Mesenchymal stem cell (in vitro differentiated cells and primary cell): ENCODE measurements around the gene CD58.

Experiments used
- DNase-seq: peaks from one replicate; pipeline ENCODE4 v3.0.0-alpha.2; 2013
- H2AFZ ChIP-seq: one replicate; pipeline ENCODE4 v1.6.1; 2013; ENCODE audit warnings: low read depth, mild to moderate bottlenecking, control low read depth, inconsistent platforms, low read length, moderate library complexity
- H2AK5ac ChIP-seq: 2 replicates; pipeline ENCODE4 v1.6.1; 2013; ENCODE audit warnings: low read length, moderate library complexity, mild to moderate bottlenecking, inconsistent platforms; ENCODE audit not compliant: severe bottlenecking
- H2BK120ac ChIP-seq: one replicate; pipeline ENCODE4 v1.6.1; 2013; ENCODE audit warnings: low read depth, mild to moderate bottlenecking, inconsistent platforms, low read length, moderate library complexity
- H2BK12ac ChIP-seq, 2 experiments: one replicate each; pipeline ENCODE4 v1.6.1; 2013; ENCODE audit warnings: inconsistent platforms in 2 of 2, low read length in 2 of 2, mild to moderate bottlenecking in 2 of 2, moderate library complexity in 2 of 2, control low read depth in 1 of 2
- H2BK15ac ChIP-seq: one replicate; pipeline ENCODE4 v1.6.1; 2013; ENCODE audit warnings: mild to moderate bottlenecking, low read depth, inconsistent platforms; ENCODE audit not compliant: poor library complexity, severe bottlenecking
- H2BK5ac ChIP-seq: 2 replicates; pipeline ENCODE4 v1.6.1; 2013; ENCODE audit warnings: low read depth, mild to moderate bottlenecking, low read length, control low read depth, inconsistent platforms; ENCODE audit not compliant: poor library complexity, severe bottlenecking
- H3K14ac ChIP-seq, 2 experiments: one replicate each; pipeline ENCODE4 v1.6.1; 2013; ENCODE audit warnings: inconsistent platforms in 2 of 2, low read length in 2 of 2, control low read depth in 1 of 2, mild to moderate bottlenecking in 1 of 2, moderate library complexity in 1 of 2
- H3K18ac ChIP-seq, 2 experiments: one replicate each; pipeline ENCODE4 v1.6.1; 2013; ENCODE audit warnings: inconsistent platforms in 2 of 2, low read length in 2 of 2, control low read depth in 1 of 2, low read depth in 1 of 2, mild to moderate bottlenecking in 1 of 2
- H3K23ac ChIP-seq, 2 experiments: one replicate each; pipeline ENCODE4 v1.6.1; 2013; ENCODE audit warnings: inconsistent platforms in 2 of 2, low read length in 2 of 2, mild to moderate bottlenecking in 2 of 2, moderate library complexity in 2 of 2, control low read depth in 1 of 2
- H3K27ac ChIP-seq: 2 replicates; pipeline ENCODE4 v1.5.1; 2013; ENCODE audit warnings: mild to moderate bottlenecking, moderate library complexity, low read length, control low read depth, inconsistent platforms; ENCODE audit not compliant: poor library complexity, severe bottlenecking
- H3K27me3 ChIP-seq, 2 experiments: 2 replicates each; pipeline versions ENCODE4 v1.6.1 to v1.7.0; 2013; ENCODE audit warnings: low read length in 2 of 2, mild to moderate bottlenecking in 2 of 2, moderate library complexity in 2 of 2, control low read depth in 1 of 2, inconsistent platforms in 1 of 2; ENCODE audit not compliant: control insufficient read depth in 1 of 2, insufficient read depth in 1 of 2
- H3K36me3 ChIP-seq, 2 experiments: 2 replicates each; pipeline versions ENCODE4 v1.6.1 to v1.7.0; 2013; ENCODE audit warnings: low read length in 2 of 2, control low read depth in 1 of 2, inconsistent platforms in 1 of 2, low read depth in 1 of 2, mild to moderate bottlenecking in 1 of 2; ENCODE audit not compliant: insufficient read depth in 2 of 2, control insufficient read depth in 1 of 2
- H3K4ac ChIP-seq, 2 experiments: one replicate each; pipeline ENCODE4 v1.6.1; 2013; ENCODE audit warnings: inconsistent platforms in 2 of 2, low read length in 2 of 2, mild to moderate bottlenecking in 2 of 2, moderate library complexity in 2 of 2, control low read depth in 1 of 2, low read depth in 1 of 2
- H3K4me1 ChIP-seq: 2 replicates; pipeline ENCODE4 v1.6.1; 2013; ENCODE audit warnings: low read depth, low read length, control low read depth; ENCODE audit not compliant: control insufficient read depth, insufficient read depth
- H3K4me2 ChIP-seq: 2 replicates; pipeline ENCODE4 v1.6.1; 2013; ENCODE audit warnings: low read length, mild to moderate bottlenecking, inconsistent platforms; ENCODE audit not compliant: poor library complexity, severe bottlenecking
- H3K4me3 ChIP-seq, 2 experiments: 2 replicates each; pipeline versions ENCODE4 v1.5.1 to v1.7.0; 2013; ENCODE audit warnings: low read length in 2 of 2, mild to moderate bottlenecking in 2 of 2, control low read depth in 1 of 2, low read depth in 1 of 2; ENCODE audit not compliant: insufficient read depth in 1 of 2
- H3K79me1 ChIP-seq: replicated peaks from 2 replicates; pipeline ENCODE4 v1.6.1; 2013; ENCODE audit warnings: mild to moderate bottlenecking, control low read depth, low read length, inconsistent platforms; ENCODE audit not compliant: poor library complexity, severe bottlenecking
- H3K9ac ChIP-seq: 2 replicates; pipeline ENCODE4 v1.7.0; 2013; ENCODE audit warnings: mild to moderate bottlenecking, low read length, moderate library complexity
- H3K9me3 ChIP-seq: 2 replicates; pipeline ENCODE4 v1.7.0; 2013; ENCODE audit warnings: mild to moderate bottlenecking, low read length; ENCODE audit not compliant: control insufficient read depth
- H4K8ac ChIP-seq: one replicate; pipeline ENCODE4 v1.6.1; 2013; ENCODE audit warnings: inconsistent platforms, mild to moderate bottlenecking, low read length, moderate library complexity
- H4K91ac ChIP-seq: one replicate; pipeline ENCODE4 v1.6.1; 2013; ENCODE audit warnings: mild to moderate bottlenecking, low read length, inconsistent platforms
- WGBS: methylation state at CpG from one replicate; pipeline ENCODE4 v1.1.7; 2013; ENCODE audit warnings: mixed read lengths; 5-methylcytosine and 5-hydroxymethylcytosine counted together

Gene CD58

GRCh38 chr1:116515702-116516101 is 55.1 kb downstream of the CD58 start:
- H3K9ac ChIP-seq: no peak overlapping the region
- no peak overlapping the region for H4K91ac ChIP-seq
- no peak overlapping the region for H3K4me2 ChIP-seq
- H3K27me3 ChIP-seq: no peaks in the 10 kb centered on the region
- H2AFZ ChIP-seq: no peak overlapping the region
- peaks cover 2% of the 10 kb centered on the region for H3K79me1 ChIP-seq
- no peaks in the 10 kb centered on the region for H3K9me3 ChIP-seq
- no peak overlapping the region for H3K14ac ChIP-seq
- H3K18ac ChIP-seq: no peak overlapping the region
- no peaks in the 10 kb centered on the region for H3K4me1 ChIP-seq
- no peak overlapping the region for H3K23ac ChIP-seq
- H2BK15ac ChIP-seq: no peak overlapping the region
- H4K8ac ChIP-seq: no peak overlapping the region
- no peak overlapping the region for H3K4ac ChIP-seq
- no peak overlapping the region for H3K4me3 ChIP-seq
- H2AK5ac ChIP-seq: no peak overlapping the region
- H3K36me3 ChIP-seq: peaks cover 6 to 10% of the 10 kb centered on the region in 2 experiments
- WGBS: 94% methylated on average over 7 of the region's 7 CpGs
- H2BK5ac ChIP-seq: no peak overlapping the region
- H3K27ac ChIP-seq: no peak overlapping the region
- H2BK12ac ChIP-seq: no peak overlapping the region
- no peak overlapping the region for H2BK120ac ChIP-seq
- DNase-seq: no peak

GRCh38 chr1:116514708-116515525 is 55.9 kb downstream of the CD58 start:
- H3K18ac ChIP-seq: no peak overlapping the region
- peaks cover 2% of the 10 kb centered on the region for H3K79me1 ChIP-seq
- H2AK5ac ChIP-seq: no peak overlapping the region
- H3K27ac ChIP-seq: no peak overlapping the region
- no peak overlapping the region for H3K4me3 ChIP-seq
- H2AFZ ChIP-seq: no peak overlapping the region
- no peak for DNase-seq
- H2BK12ac ChIP-seq: no peak overlapping the region
- no peak overlapping the region for H3K9ac ChIP-seq
- H3K14ac ChIP-seq: no peak overlapping the region
- no peak overlapping the region for H2BK120ac ChIP-seq
- H3K23ac ChIP-seq: no peak overlapping the region
- H3K9me3 ChIP-seq: no peaks in the 10 kb centered on the region
- WGBS: 76% methylated on average over 5 of the region's 8 CpGs
- H4K91ac ChIP-seq: no peak overlapping the region
- H3K4ac ChIP-seq: no peak overlapping the region
- H4K8ac ChIP-seq: no peak overlapping the region
- H3K4me1 ChIP-seq: no peaks in the 10 kb centered on the region
- H2BK5ac ChIP-seq: no peak overlapping the region
- H3K4me2 ChIP-seq: no peak overlapping the region
- H3K27me3 ChIP-seq: no peaks in the 10 kb centered on the region
- peaks cover 6 to 10% of the 10 kb centered on the region in 2 experiments for H3K36me3 ChIP-seq
- H2BK15ac ChIP-seq: no peak overlapping the region

GRCh38 chr1:116513956-116514355 is 56.9 kb downstream of the CD58 start:
- Histone ChIP-seq H4K91ac (no peak overlapping the region), H3K23ac (no peak overlapping the region), H2BK120ac (no peak overlapping the region), H3K14ac (no peak overlapping the region), H3K27ac (no peak overlapping the region), H2AK5ac (no peak overlapping the region), H3K4ac (no peak overlapping the region), H2BK15ac (no peak overlapping the region), H3K9ac (no peak overlapping the region), H3K9me3 (no peaks in the 10 kb centered on the region), H3K4me2 (no peak overlapping the region), H3K4me1 (peaks cover 2% of the 10 kb centered on the region), H3K79me1 (peaks cover 2% of the 10 kb centered on the region), H2BK12ac (no peak overlapping the region), H2AFZ (no peak overlapping the region), H2BK5ac (no peak overlapping the region), H3K4me3 (no peak overlapping the region), H3K27me3 (no peaks in the 10 kb centered on the region), H4K8ac (no peak overlapping the region), H3K36me3 (peaks cover 6% of the 10 kb centered on the region in 2 experiments), H3K18ac (no peak overlapping the region)
- DNase-seq: no peak
- WGBS: 81% methylated on average over 4 of the region's 4 CpGs

GRCh38 chr1:116511459-116512019 is 59.3 kb downstream of the CD58 start:
- no peak overlapping the region for H3K4ac ChIP-seq
- H2BK15ac ChIP-seq: no peak overlapping the region
- no peak for DNase-seq
- no peak overlapping the region for H2AFZ ChIP-seq
- no peak overlapping the region for H3K18ac ChIP-seq
- no peak overlapping the region for H2BK5ac ChIP-seq
- 93% methylated on average over 2 of the region's 2 CpGs for WGBS
- no peaks in the 10 kb centered on the region for H3K9me3 ChIP-seq
- no peak overlapping the region for H2BK12ac ChIP-seq
- no peak overlapping the region for H4K91ac ChIP-seq
- H3K23ac ChIP-seq: no peak overlapping the region
- H3K79me1 ChIP-seq: no peaks in the 10 kb centered on the region
- H3K27ac ChIP-seq: no peak overlapping the region
- no peak overlapping the region for H2BK120ac ChIP-seq
- H3K27me3 ChIP-seq: no peaks in the 10 kb centered on the region
- H3K9ac ChIP-seq: no peak overlapping the region
- H3K4me3 ChIP-seq: no peak overlapping the region
- no peak overlapping the region for H3K14ac ChIP-seq
- H3K4me2 ChIP-seq: no peak overlapping the region
- peaks cover 7% of the 10 kb centered on the region for H3K4me1 ChIP-seq
- H2AK5ac ChIP-seq: no peak overlapping the region
- H4K8ac ChIP-seq: no peak overlapping the region
- no peaks in the 10 kb centered on the region for H3K36me3 ChIP-seq
